Measurements from ENCODE around the gene YIPF5. TPM values are rescaled to one million over a fixed set of nuclear protein-coding genes. Genes with fewer than 3 reads are reported as not detected.

Gene YIPF5
- total and polyA plus RNA-seq, 12 donors = 5.3 to 77.9 (median 49.7) TPM

- Histone ChIP-seq H3K36me3 (replicated peaks in 1 of 2) (peaks cover 0 to 8% of the 10 kb centered on the region in 2 donors), H3K4me3 (peak overlapping the region; percentile 43 to 92 (median 86)), H3K27me3 (no peaks in the 10 kb centered on the region), H3K4me1 (replicated peaks in 1 of 2) (peaks cover 6 to 26% of the 10 kb centered on the region in 2 donors), H3K27ac (peak overlapping the region in 4 of 5 donors; percentile 70 to 83 (median 74)), H3K9me3 (replicated peaks in 1 of 3) (no peaks in the 10 kb centered on the region)
- TF ChIP-seq POLR2A (IDR thresholded peaks at IDR 0.05) (no peak), CTCF (IDR thresholded peaks at IDR 0.05) (no peak)
- DNase-seq = no peak
- 1 to 4% (median 3%) methylated on average over 12 of the region's 12 CpGs for WGBS, 4 donors
- intact Hi-C loops (cut with DNase I) = no loop called here
Observed at GRCh38 chr5:144169904-144170275, 569 bp downstream of the YIPF5 start.

GRCh38 chr5:144167998-144168397, 2.5 kb downstream of the YIPF5 start:
- 82 to 89% (median 85%) methylated on average over 3 of the region's 3 CpGs for WGBS, 4 donors
- no peaks in the 10 kb centered on the region for H3K27me3 ChIP-seq
- intact Hi-C loops (cut with DNase I) = no loop called here
- TF ChIP-seq CTCF (IDR thresholded peaks at IDR 0.05) (no peak), POLR2A (IDR thresholded peaks at IDR 0.05) (no peak)
- no peak overlapping the region for H3K4me3 ChIP-seq
- no peak for DNase-seq
- H3K36me3 ChIP-seq (replicated peaks in 1 of 2) = peaks cover 0 to 25% of the 10 kb centered on the region in 2 donors
- H3K9me3 ChIP-seq (replicated peaks in 1 of 3) = no peaks in the 10 kb centered on the region
- H3K27ac ChIP-seq = no peak overlapping the region
- peaks cover 6 to 26% of the 10 kb centered on the region in 2 donors for H3K4me1 ChIP-seq (replicated peaks in 1 of 2)

- Histone ChIP-seq H3K36me3 (replicated peaks in 1 of 2) (peaks cover 0 to 38% of the 10 kb centered on the region in 2 donors), H3K27me3 (no peaks in the 10 kb centered on the region), H3K4me1 (replicated peaks in 1 of 2) (peaks cover 6 to 26% of the 10 kb centered on the region in 2 donors), H3K27ac (no peak overlapping the region), H3K4me3 (no peak overlapping the region), H3K9me3 (replicated peaks in 1 of 3) (no peaks in the 10 kb centered on the region)
- TF ChIP-seq CTCF (IDR thresholded peaks at IDR 0.05) = no peak
- no peak for TF ChIP-seq POLR2A (IDR thresholded peaks at IDR 0.05)
- no peak for DNase-seq
- intact Hi-C loops (cut with DNase I) = no loop called here
- 86 to 97% (median 90%) methylated on average over 1 of the region's 1 CpG for WGBS, 4 donors
Observed at GRCh38 chr5:144166696-144167095, 3.8 kb downstream of the YIPF5 start.

- peaks cover 0 to 3% of the 10 kb centered on the region in 2 donors for H3K4me1 ChIP-seq (replicated peaks in 1 of 2)
- no peaks in the 10 kb centered on the region for H3K27me3 ChIP-seq
- no peak overlapping the region for H3K4me3 ChIP-seq
- H3K27ac ChIP-seq = no peak overlapping the region
- intact Hi-C loops (cut with DNase I) = no loop called here
- 92 to 95% (median 95%) methylated on average over 1 of the region's 1 CpG for WGBS, 4 donors
- H3K9me3 ChIP-seq (replicated peaks in 1 of 3) = no peaks in the 10 kb centered on the region
- peaks cover 0 to 60% of the 10 kb centered on the region in 2 donors for H3K36me3 ChIP-seq (replicated peaks in 1 of 2)
- TF ChIP-seq CTCF (IDR thresholded peaks at IDR 0.05) (no peak), POLR2A (IDR thresholded peaks at IDR 0.05) (no peak)
- no peak for DNase-seq
Observed at GRCh38 chr5:144162686-144163085, 7.8 kb downstream of the YIPF5 start.
